Fibroblast of mammary gland (primary cell): ENCODE data around the gene DDAH1.

Experiments
- DNase-seq: peaks from one replicate; pipeline ENCODE4 v3.0.0-alpha.2; 2010; ENCODE audit warnings: low read depth
- H3K4me3 ChIP-seq: 2 replicates; pipeline ENCODE4 v1.5.1; 2011; ENCODE audit warnings: low read depth, mild to moderate bottlenecking, low read length, moderate library complexity; ENCODE audit not compliant: control insufficient read depth
- TF ChIP-seq, protein P1 (sequence below): conservative IDR thresholded peaks from 2 replicates; pipeline ENCODE4 v1.5.1; 2011; ENCODE audit warnings: low read depth, low read length, inconsistent platforms; ENCODE audit not compliant: control insufficient read depth, insufficient read depth

Gene DDAH1

DNA sequence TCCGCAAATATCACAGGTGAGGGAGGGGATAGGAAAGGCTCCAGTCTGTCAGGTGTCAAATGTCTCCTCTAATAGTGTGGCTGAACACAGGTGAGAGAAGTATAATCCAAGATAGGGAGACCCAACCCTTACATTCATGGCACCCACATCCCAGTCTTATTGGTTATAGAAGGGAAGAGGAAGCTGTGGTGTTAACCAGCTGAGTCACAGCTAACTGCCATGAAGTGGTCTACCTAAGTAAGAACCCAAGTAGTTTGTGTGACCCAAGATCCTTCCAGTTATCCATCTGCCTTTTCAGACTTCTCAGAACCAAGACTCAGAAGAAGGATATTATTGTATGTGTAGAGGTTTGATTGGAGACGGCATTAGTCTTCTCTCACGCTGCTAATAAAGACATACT is 37.1 kb downstream of the DDAH1 start:
- TF ChIP-seq, protein P1, sequence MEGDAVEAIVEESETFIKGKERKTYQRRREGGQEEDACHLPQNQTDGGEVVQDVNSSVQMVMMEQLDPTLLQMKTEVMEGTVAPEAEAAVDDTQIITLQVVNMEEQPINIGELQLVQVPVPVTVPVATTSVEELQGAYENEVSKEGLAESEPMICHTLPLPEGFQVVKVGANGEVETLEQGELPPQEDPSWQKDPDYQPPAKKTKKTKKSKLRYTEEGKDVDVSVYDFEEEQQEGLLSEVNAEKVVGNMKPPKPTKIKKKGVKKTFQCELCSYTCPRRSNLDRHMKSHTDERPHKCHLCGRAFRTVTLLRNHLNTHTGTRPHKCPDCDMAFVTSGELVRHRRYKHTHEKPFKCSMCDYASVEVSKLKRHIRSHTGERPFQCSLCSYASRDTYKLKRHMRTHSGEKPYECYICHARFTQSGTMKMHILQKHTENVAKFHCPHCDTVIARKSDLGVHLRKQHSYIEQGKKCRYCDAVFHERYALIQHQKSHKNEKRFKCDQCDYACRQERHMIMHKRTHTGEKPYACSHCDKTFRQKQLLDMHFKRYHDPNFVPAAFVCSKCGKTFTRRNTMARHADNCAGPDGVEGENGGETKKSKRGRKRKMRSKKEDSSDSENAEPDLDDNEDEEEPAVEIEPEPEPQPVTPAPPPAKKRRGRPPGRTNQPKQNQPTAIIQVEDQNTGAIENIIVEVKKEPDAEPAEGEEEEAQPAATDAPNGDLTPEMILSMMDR: no peak

DNA sequence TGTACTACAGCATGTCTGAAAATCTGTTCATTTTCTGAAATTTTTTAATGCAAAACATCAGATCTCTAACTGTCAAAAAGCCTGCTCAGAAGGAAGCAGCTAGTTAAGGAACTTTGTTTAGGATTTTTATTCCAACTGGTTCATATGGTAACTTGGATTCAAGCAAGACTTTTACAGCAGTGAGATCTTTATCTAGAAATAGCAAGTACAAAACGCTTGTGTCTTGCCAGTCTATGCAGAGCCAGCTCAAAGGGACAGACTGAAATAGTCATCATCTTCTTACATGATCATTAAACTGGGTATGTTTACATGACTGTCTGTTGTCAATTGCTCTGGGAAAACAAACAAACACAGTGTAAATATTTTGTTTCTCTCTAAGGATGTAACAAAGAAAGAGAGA is 37.6 kb downstream of the DDAH1 start:
- H3K4me3 ChIP-seq: no peak overlapping the region
- TF ChIP-seq, protein P1: no peak
- DNase-seq: no peak

More for the DNA sequence above, 37.1 kb downstream of the DDAH1 start:
- no peak overlapping the region for H3K4me3 ChIP-seq
- DNase-seq: no peak

DNA sequence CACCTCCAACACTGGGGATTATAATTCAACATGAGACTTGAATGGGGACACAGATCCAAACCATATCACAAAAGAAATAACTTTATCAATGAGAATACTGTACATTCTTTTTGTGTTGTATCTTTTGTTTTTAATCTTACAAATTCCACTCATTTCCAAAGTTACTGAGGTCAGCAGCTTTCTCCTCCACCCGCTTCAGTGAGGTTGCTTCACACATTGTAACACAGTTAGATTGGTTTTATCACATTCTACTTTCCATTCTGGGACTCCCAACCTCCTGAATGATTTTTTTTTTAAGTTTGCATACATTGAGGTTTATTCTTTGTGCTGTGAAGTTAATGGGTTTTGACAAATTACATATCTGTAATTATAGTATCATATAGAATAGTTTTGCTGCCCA is 43.8 kb downstream of the DDAH1 start:
- H3K4me3 ChIP-seq: no peak overlapping the region
- TF ChIP-seq, protein P1: no peak
- no peak for DNase-seq

DNA sequence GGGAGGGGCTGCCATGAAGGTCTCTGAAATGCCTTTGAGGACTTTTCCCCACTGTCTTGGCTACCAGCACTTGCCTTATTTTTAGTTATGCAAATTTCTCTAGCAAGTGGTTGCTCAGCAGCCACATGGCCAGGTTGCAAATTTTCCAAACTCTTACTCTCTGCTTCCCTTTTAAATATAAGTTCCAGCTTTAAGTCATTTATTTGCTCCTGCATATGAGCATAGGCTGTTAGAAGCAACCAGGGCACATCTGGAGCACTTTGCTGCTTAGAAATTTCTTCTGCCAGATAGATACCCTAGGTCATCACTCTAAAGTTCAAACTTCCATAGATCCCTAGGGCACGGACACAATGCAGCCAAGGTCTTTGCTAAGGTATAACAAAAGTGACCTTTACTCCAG is 44.8 kb downstream of the DDAH1 start:
- DNase-seq: no peak
- H3K4me3 ChIP-seq: no peak overlapping the region
- TF ChIP-seq, protein P1: no peak

DNA sequence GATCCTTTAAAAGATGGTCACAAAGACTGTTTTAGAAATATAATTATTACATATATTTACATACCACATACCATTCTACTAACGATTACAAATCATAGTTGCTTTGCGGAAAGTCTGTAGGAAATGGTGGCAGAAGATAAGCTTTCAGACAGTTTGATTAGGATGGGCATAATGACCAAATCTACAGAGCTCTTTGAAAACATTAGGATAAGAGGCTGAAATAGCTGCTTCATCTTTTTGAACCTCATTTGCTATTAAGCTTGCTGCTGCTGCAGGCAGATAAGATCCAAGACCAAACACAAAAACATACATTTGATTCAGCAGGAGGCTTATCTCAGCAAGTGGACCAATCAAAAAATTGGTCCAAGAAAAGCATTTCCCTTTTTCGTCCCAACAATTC is 47.1 kb downstream of the DDAH1 start:
- no peak overlapping the region for H3K4me3 ChIP-seq
- TF ChIP-seq, protein P1: no peak
- DNase-seq: no peak

DNA sequence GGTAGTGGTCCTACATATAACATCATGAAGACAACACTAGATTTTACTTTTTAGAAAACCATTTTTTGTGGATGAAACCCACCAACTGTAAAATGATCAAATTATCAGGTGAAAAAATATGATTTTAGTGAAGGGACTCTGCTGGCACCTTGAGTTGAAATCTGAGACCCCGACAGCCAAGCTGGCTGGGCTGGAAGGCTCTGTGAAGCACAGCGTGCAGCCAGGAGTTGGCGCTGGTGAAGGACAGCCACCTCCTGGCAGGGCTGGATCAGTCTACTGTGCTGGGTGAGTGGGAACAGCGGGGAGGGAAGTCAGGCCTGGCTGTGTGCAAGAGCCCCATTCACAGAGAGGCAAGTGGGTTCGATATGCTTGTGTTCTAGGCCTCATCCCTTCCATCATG is 47.9 kb downstream of the DDAH1 start:
- H3K4me3 ChIP-seq: no peak overlapping the region
- TF ChIP-seq, protein P1: no peak
- DNase-seq: no peak

DNA sequence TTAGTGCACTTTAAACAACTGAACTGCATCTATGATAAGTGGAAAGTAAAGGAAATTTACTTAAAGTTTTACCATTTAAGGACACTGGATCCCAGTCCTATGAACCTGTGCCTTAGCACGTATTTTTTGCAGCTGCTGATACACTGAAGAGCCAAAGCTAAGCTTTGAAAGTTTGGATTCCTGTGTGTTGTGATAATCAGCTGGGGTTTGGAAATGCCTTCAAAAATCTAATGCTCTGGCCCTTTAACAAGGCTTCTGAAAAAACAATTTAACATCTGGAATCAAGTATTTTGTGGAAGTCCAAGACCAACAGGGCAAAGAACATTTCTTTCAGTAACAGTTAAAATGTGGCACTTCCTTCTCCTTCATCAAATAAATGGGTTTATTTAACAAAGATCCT is 51.8 kb downstream of the DDAH1 start:
- TF ChIP-seq, protein P1: no peak
- DNase-seq: peak; percentile 40
- H3K4me3 ChIP-seq: no peak overlapping the region
